Right lobe of liver (tissue), 4 donors: ENCODE data around the gene FAAP24.
"Not testable (repeated sequence)": the region's sequence is repeated elsewhere in the genome, so short reads cannot be mapped to it uniquely, and the experiment has no call there.

ENCODE experiments used
- CTCF ChIP-seq, 4 donors: fragments of 200-600 bp in 3 of 4; fragments of 450-650 bp in 1 of 4; IDR thresholded peaks; one replicate each; pipeline versions ENCODE4 v1.5.1 to v1.8.0; 2016 to 2022; ENCODE audit warnings: antibody characterized with exemption in 4 of 4, mild to moderate bottlenecking in 2 of 4
- POLR2A ChIP-seq: fragments of 450-650 bp; IDR thresholded peaks from one replicate; pipeline ENCODE4 v1.6.1; 2017; ENCODE audit warnings: antibody characterized with exemption, mild to moderate bottlenecking
- donor health status: DM: no; HTN: no; CAD: no.
- donor health status: DM: no; HTN: no; CAD: no.
- donor health status: DM: no; HTN: yes; CAD: no.

GRCh38 chr19:32988254-32988653 lies 16.2 kb downstream of the FAAP24 start:
- not testable (repeated sequence) for TF ChIP-seq CTCF (IDR thresholded peaks at IDR 0.05); POLR2A
